Measurements from ENCODE around the gene LGALS9C.
"Not testable (repeated sequence)": the region's sequence is repeated elsewhere in the genome, so short reads cannot be mapped to it uniquely, and the experiment has no call there.

Gene LGALS9C

DNA sequence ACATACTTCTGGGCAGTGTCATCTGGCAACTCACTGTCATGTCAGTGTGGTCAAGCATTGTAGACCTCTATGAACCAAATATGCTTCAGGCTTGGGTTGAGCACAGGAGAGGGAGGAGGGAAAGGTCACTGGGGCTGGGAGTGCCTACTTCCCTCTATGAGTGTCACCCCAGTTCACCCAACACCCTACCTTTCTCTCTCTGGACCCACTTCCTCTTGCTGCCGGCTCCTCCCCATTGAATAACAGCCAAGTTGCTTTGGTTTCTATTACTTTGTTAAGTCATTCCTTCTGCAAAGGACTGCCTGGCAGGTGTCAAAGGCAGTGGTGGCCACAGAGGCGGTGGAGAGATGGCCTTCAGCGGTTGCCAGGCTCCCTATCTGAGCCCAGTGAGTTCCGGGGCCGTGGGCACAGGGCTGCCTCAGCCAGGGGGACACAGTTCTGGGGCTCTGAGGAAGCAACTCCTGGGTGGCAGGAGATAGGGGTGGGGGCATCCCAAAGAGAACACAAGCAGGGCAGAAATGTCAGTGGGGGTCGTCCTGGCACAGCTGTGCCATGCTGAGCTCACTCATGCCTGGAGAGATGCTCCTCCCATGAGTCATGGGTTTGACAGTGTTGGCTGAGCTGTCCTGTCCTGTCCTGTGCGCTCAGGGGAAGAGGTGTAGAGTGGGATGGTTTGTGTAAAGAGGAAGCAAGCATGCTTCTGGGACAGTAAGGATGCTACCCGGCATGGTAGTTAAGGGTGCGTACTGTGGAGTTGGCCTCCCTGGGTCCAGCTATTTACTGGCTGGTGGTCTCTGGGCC is at the start of gene LGALS9C:
TSS of gene LGALS9C (plus strand) at position 282 of the 801 bp plus-strand sequence. CDS start at position 348, 66 bp downstream.
- H3K27ac ChIP-seq, result not testable (repeated sequence)

DNA sequence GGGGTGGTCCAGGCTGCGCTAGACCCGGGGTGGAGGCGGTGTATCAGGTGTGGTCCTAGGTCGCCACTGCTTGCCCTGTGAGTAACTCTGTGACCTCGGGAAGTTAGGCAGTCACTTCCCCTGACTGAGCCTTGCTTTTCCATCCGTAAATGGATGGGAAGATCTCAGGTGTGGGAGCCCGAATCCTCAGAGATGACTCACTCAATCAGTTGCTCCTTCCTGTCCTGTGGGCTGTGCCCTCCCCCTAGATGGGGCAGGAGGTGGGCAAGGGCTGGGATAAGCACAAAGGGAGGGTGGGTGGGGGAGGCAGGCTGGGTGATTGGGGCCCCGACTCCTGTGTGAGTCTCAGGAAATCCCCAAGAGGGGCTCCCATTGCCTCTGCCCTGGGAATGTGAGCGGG is 44.4 kb upstream of the LGALS9C start:
- not testable (repeated sequence) for H3K27ac ChIP-seq

DNA sequence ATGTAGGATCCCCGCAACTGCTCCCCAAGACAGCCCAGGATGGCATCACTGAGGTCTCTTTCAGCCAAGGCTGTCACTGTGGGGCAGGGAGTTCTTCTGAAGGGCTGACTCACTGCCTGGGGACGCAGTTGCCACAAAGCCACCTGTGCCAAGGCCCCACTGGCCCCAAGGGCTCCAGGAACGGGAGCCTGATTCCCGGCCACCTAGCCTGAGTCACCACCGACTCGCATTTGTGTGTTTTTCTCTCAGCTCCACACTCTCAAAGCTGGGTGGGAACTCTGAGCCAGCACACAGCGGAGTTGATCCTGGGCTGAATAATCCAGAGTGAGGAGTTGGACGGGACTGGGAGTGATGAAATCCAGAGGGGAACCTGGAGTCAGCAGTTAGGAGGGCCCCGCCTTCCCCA is 37.1 kb upstream of the LGALS9C start:
- not testable (repeated sequence) for H3K27ac ChIP-seq

DNA sequence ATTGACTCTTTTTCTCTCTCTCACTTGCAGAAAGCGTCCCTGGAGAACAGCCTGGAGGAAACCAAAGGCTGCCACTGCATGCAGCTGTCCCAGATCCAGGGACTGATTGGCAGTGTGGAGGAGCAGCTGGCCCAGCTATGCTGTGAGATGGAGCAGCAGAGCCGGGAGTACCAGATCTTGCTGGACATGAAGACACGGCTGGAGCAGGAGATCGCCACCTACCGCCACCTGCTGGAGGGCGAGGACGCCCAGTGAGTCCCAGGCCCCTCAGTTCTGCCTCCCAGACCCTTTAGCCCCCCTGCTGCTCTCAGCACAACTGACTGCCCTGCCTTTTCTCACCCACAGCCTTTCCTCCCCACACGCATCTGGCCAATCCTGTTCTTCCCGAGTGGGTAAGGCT is 34.5 kb upstream of the LGALS9C start:
- H3K27ac ChIP-seq, result not testable (repeated sequence)
- TF ChIP-seq, protein P1, sequence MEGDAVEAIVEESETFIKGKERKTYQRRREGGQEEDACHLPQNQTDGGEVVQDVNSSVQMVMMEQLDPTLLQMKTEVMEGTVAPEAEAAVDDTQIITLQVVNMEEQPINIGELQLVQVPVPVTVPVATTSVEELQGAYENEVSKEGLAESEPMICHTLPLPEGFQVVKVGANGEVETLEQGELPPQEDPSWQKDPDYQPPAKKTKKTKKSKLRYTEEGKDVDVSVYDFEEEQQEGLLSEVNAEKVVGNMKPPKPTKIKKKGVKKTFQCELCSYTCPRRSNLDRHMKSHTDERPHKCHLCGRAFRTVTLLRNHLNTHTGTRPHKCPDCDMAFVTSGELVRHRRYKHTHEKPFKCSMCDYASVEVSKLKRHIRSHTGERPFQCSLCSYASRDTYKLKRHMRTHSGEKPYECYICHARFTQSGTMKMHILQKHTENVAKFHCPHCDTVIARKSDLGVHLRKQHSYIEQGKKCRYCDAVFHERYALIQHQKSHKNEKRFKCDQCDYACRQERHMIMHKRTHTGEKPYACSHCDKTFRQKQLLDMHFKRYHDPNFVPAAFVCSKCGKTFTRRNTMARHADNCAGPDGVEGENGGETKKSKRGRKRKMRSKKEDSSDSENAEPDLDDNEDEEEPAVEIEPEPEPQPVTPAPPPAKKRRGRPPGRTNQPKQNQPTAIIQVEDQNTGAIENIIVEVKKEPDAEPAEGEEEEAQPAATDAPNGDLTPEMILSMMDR (conservative IDR thresholded peaks at IDR 0.05), result 0 out of 2 replicates have a peak, but pooled peaks have one; percentile 7

DNA sequence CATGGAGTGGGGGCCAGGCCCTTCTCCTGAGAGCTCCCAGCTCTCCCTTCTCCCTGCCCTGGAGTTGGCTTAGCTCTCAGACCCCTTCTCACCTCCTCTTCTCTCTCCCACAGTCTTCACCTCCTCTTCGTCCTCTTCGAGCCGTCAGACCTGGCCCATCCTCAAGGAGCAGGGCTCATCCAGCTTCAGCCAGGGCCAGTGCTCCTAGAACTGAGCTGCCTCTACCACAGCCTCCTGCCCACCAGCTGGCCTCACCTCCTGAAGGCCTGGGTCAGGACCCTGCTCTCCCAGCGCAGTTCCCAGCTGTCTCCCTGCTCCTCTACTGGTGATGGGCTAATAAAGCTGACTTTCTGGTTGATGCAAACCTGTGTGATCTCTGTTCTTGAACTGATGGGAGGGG is 34.1 kb upstream of the LGALS9C start:
- H3K27ac ChIP-seq, result not testable (repeated sequence)

DNA sequence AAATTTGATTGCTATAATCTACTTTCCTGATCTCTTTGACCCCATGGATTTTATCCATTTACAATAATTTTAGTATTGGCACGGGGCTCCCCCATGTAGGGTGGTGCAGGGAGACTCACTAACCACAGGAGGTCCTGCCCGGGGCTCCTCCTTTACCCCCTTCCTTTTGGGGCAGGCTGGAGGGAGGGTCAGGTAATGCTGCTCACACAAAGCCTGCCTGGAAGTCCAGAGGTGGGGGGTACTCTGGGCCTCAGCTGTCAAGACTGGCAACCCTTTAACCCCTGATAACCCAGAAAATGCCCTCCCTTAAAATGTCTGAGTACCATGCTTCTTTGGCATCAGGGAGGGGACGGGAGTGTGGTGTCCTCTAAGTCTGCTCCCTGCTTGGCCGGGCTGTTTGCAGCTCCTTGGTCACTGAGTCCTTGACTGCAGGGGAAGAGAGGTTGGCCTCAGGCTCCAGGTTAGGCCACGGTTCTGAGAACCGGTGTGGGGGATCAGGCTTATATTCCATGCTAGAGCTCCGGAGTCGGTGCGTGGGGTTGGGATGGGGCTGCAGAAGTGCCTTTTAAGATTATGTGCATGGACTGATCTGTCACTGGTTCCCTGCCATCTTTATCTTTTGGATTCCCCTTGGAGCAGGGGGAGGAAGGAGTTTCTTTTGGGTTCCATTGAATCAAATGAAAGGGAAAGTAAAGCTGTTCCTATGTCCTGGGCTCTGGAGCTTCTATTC is 28.9 kb upstream of the LGALS9C start:
- H3K27ac ChIP-seq, result not testable (repeated sequence)

DNA sequence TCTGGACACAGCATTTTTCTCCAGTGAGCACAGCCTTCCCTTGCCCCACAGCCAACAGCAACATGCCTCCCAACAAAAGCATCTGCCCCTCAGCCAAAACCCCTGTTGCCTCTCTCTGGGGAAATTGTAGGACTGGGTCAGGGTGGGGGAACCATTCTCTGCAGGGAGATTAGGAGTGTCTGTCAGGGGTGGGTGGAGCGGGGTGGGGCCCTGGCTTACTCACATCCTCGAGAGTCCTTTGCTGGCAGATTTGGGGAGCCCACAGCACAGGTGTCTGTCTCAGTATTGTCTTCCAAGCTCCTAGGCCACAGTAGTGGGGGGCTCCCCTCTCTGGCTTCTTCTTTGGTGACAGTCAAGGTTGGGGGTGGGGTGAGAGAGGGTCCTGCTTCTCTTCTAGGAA is 28.3 kb upstream of the LGALS9C start:
- not testable (repeated sequence) for H3K27ac ChIP-seq

DNA sequence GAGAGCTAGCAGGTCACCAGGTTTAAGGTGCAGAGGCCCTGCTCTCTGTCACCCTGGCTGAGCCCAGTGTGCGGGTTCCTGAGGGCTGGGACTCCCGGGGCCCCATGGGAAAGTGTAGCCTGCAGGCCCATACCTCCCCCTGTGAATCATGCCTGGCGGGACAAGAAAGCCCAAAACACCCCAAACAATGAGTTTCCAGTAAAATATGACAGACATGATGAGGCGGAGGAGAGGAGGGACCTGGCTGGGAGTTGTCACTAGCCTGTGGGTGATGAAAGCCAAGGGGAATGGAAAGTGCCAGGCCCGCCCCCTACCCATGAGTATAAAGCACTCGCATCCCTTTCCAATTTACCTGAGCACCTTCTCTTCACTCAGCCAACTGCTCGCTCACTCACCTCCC is 26.8 kb upstream of the LGALS9C start:
- not testable (repeated sequence) for H3K27ac ChIP-seq

DNA sequence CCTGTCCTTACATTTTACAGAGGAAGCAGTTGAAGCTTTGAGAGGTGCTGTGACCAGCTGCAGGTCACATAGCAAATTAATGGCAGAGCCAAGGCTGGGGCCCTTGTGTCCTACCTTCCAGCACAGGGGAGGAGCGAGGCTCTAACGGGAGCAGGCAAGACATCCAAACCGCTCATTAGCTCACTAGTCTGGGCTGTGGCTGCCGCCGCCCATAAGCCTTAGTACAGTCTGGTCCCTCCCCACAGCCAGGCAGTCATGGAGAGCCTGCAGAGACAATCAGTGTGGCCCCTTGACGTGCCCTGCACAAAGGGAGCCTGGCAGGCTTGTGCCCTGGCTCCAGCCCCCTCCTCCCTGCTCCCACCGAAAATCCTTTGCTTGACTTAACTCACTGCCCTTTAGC is 25.6 kb upstream of the LGALS9C start:
- not testable (repeated sequence) for H3K27ac ChIP-seq

DNA sequence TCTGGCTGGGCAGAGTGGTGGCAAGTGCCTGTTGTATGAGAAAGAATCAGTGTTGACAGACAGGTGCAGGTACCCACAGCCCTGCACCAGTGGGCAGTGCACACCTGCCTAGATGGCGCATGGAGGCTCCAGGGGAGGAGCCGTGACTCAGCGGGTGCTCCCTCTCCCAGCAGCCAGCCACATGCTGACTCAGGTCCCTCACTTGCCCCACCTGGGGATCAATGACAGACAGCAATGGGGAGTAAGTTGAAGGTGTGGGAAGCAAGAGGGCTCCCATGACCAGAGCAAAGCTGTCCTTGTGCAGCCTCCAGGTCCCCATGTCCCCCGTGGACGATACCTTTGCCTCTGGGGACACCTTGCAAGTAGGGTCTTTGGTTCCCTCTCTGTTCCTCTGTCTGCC is 24.6 kb upstream of the LGALS9C start:
- not testable (repeated sequence) for H3K27ac ChIP-seq

DNA sequence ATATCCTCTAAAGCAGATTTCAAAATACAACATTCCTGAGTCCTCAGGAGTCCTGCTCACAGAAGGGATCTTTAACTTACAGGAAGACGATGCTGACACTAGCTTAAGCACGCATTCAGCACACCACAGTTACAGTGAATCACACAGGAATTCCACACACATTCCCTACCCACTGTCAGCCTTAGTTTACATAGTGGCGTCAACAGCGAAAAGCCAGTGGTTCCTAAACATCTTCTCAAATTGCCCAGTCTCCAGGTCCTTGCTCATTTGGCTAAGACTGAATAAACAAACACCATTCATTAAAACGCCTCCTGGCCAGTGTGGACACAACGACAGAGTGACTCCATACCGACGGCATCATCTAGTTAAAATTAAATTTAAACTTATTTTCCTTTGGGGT is 17.6 kb upstream of the LGALS9C start:
- not testable (repeated sequence) for H3K27ac ChIP-seq

DNA sequence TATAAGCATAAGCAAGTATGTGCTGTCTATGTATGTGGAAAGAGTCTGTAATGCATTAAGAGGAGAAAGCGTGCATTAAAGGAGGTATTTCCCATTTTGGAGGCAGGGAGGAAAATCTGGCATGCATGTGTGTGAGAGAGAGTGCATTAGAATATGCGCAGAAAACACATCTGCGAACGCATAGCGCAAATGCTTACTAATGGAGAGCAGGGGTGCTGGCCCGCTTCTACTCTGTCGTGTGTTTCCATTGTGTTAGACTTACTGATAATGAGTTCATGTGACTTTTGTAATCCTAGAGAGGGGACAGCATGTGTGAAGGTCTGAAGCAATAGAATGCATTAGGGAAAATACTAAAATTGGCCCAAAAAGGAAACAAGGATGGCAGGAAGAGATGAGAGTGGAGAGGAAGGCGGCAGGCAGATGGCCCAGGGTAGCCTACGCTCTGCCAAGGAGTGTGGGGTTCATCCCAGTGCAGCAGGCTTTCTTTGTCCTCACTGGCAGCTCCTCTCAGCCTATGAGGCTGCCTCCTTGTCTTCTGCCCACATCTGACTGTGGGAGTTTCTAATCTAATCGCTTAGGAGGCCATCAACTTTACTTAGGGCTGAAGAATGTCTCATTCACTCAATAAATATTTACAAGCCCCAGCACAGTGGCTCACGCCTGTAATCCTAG is 12.6 kb upstream of the LGALS9C start:
- not testable (repeated sequence) for H3K27ac ChIP-seq

DNA sequence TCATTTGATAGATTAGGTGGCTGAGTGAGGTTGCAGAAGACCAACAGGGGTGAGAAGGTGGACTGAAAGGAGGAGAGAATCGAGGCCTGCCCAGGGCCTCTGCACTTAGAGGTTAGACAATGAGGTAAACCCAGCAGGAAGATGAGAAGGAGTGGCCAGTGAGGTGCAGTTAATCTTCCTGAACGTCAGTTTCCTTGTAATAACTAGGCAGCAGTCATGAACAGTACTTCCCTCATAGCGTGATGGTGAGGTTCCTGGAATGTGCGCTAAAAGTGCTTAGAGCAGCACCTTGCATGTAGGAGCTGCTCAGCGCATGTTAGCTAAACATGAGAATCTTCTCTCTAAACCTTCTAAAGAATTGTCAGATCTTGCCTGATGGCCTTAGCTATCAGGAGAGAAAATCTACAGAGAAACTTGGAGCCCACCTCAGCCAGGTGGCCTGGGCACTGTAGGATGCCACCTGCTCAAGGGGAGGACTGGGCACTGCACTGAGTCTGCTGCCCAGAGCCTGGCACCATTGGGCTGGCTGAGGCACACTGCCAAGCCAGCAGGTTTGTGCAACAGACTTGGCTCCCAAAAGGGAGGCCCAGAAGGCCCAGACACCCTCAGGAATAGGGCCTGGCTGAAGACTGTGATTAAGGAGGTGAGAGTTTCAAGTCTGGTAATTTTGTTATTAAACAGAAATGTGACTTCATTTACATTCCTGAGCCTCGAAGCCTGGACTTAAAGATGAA is 10.2 kb upstream of the LGALS9C start:
- H3K27ac ChIP-seq, result not testable (repeated sequence)

DNA sequence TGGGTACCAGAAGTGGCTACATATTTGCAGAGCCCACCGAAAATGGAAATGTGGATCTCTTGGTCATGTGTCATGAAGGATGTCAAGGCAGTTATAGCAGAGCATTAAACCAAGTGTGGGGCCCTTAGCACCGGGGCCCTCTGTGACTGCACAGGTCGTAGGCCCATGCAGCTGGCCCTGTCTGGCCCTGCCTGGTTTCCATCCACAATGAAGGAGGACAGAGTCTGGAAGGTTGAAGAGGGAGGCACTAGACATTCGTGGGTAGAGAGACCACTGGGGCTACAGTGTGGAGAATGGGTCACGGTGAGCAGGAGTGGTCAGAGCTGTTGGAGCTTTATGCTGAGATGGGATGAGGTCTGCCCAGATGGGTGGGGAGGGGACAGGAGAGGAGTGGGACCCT is 9.6 kb upstream of the LGALS9C start:
- H3K27ac ChIP-seq, result not testable (repeated sequence)

DNA sequence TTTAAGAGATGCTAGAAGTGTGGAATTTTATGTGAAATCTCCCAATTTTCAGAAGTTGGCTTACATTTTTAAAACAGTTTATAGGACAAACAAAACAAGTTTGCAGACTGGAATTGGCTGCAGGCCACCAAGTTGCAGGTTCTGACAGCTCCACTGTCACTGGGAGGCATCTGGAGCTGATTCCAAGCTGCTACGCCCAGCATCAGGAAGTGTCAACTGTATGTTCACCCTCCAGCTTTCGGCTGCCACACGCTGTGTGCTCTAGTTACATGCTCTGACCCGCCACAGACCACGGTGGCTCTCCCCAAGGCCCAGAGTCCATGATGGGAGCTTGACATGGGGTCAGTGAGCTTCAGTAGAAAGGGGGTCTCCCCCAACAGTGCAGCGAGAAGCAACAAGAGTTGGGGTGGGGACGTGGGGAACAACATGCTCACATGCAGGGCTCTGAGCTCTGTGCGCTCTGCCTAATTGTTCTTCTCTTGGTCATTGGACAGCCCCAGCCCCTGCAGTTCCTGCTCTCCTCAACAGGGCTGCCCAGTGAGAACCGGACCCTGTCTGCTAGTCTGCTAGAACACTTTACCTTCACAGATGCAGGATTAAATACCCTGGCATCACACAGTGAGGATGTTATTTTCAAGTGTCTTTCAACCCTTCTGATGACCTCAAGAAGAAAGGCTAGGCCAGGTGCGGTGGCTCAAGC is 8.0 kb upstream of the LGALS9C start:
- not testable (repeated sequence) for H3K27ac ChIP-seq

DNA sequence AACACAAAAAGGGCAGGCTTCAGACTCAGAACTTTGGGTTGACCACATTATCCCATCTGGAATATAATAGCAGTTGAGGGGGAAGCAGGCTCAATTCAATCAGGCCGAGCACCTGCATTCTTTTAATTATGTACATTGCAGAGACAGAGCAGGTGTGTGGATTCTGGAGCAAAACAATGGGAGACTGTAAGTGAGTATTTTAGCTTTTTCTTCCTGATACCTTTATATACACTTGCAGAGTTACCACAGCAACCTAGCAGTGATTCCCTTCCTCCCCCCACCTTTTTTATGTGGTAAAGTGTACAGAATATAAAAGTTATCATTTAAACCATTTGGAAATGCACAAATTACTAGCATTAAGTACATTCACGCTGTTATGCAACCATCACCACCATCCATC is 6.8 kb upstream of the LGALS9C start:
- not testable (repeated sequence) for H3K27ac ChIP-seq

DNA sequence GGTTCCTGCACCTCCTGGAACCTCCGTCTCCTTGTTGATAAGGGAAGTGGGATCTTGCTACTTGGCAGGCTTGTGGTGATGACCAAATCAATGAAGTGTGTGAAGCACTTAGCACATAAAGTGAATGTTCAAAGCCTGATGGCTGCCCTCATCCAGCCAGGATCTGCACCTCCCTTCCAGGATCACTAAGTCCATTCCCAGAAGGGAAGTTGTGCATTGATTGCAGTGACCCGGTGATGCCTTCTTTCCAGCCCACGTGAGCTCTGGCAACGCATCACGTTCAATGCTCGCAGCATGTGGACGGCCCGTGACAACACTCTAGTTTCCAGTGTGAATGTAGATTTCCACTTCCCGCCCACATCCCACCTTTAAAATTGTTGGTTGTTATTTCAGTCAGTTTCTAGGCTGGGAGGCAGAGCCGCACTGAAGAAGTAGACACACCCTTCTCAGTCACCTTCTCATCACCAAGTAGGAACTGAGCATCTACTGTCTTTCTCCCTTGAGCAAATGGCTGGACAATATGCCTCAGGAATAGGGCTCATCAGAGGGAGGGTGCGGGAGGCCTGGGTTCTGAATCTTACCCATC is 6.2 kb upstream of the LGALS9C start:
- H3K27ac ChIP-seq, result not testable (repeated sequence)

DNA sequence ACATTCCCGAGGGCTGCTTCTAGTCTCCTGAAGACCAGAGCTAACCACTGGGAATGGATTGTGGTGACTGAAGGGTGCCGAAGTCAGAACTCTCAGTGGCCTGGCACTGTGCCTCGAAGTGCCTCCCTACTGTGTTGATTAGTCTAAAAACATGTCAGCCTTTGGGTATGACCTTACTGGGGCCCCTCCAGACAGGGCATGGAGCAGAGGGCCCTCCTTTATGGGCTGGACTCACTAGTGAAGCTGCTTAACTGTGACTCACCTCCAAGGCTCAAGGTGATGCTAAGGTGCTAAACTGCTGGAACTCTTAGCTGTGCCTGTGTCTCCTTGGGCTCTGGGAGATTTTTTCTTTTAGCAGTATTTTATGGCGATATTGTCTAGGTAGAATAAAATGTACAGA is 2.6 kb upstream of the LGALS9C start:
- H3K27ac ChIP-seq, result not testable (repeated sequence)

DNA sequence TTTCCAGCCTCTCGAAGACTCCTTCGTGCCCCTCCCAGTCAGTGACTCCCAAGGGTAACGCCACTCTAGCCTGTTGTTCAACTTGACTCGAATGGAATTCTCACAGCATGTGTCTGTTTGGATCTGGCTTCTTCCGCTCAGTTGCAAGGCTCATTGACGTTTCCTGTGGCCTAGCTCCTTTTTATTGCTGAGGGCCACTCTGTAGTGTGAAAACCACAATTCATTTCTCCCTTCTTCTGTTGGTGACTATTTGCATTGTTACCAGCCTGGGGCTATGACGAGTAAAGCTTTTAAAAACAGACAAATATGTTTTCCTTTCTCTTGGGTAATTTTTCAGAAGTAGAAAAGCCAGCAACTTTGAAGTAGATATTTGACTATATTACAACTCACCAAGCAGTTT is 1.8 kb upstream of the LGALS9C start:
- H3K27ac ChIP-seq, result not testable (repeated sequence)
